Measurements from ENCODE around the gene VRK1. TPM values are rescaled to one million over a fixed set of nuclear protein-coding genes. Genes with fewer than 3 reads are reported as not detected.
A peak's percentile ranks its signal among the peaks of the same experiment; 100 is the strongest.

VRK1 gene
- total RNA-seq, 1 experiment from 2014 or later, result 26.5 TPM

- in situ Hi-C loops (cut with HindIII; ENCODE audit: low pct_unique_long_range_greater_than_20kb, low sequenced_read_pairs) (no loop called here), intact Hi-C loops (cut with micrococcal nuclease; ENCODE audit: unreplicated experiment) (no loop called here)
- ChIA-PET CTCF (interaction anchor here (1.0 kb wide), 2 partner anchors 10 to 112 kb away, joined by 3 to 4 read pairs; no protein-coding TSS in a partner anchor), POLR2A (no interaction called here)
- Histone ChIP-seq H3K4me3 (ENCODE audit: low read depth in 2 of 2, low read length in 2 of 2) (no peak overlapping the region), H3K36me3 (ENCODE audit: control insufficient read depth, insufficient read depth, low read length) (peaks cover 2% of the 10 kb centered on the region; the same call in 1 of the 2 replicates), H3K27ac (ENCODE audit: low read length) (no peak overlapping the region), H3K4me1 (ENCODE audit: control insufficient read depth, insufficient read depth, low read length) (no peaks in the 10 kb centered on the region), H3K27me3 (ENCODE audit: control insufficient read depth, insufficient read depth, low read length) (no peaks in the 10 kb centered on the region), H3K9me3 (ENCODE audit: control insufficient read depth, insufficient read depth, low read depth, low read length) (no peaks in the 10 kb centered on the region)
- TF ChIP-seq TCF7L2 (IDR thresholded peaks at IDR 0.05; ENCODE audit: low read depth, low read length) (no peak), CTCF (IDR thresholded peaks at IDR 0.05) (peak; percentile 67; the same call in 1 of the 2 replicates)
- DNase-seq (ENCODE audit: low read depth, low spot score), result peak; percentile 7
- no peak for ATAC-seq
- BruUV-seq (replicated peaks), result no TSS peak
Observed at GRCh38 chr14:96852823-96853422, 55.7 kb downstream of the VRK1 start.

GRCh38 chr14:96858643-96859042, 61.5 kb downstream of the VRK1 start:
- POLR2A ChIA-PET, result no interaction called here
- no peak for DNase-seq (ENCODE audit: low read depth, low spot score)
- no peaks in the 10 kb centered on the region for H3K9me3 ChIP-seq (ENCODE audit: control insufficient read depth, insufficient read depth, low read depth, low read length)
- CTCF ChIA-PET, result no interaction called here
- TF ChIP-seq TCF7L2 (IDR thresholded peaks at IDR 0.05; ENCODE audit: low read depth, low read length) (no peak), CTCF (IDR thresholded peaks at IDR 0.05) (no peak), REST (IDR thresholded peaks at IDR 0.05; ENCODE audit: insufficient read depth in 1 of 2, low read depth in 2 of 2, low read length in 1 of 2) (no peak), SIN3A (IDR thresholded peaks at IDR 0.05; ENCODE audit: borderline replicate concordance, insufficient read depth, low read depth, low read length) (no peak), POLR2AphosphoS5 (IDR thresholded peaks at IDR 0.05; ENCODE audit: low read depth, low read length) (no peak)
- no peaks in the 10 kb centered on the region for H3K4me1 ChIP-seq (ENCODE audit: control insufficient read depth, insufficient read depth, low read length)
- H3K4me3 ChIP-seq (ENCODE audit: low read depth in 2 of 2, low read length in 2 of 2), result no peak overlapping the region
- H3K27me3 ChIP-seq (ENCODE audit: control insufficient read depth, insufficient read depth, low read length), result no peaks in the 10 kb centered on the region
- intact Hi-C loops (cut with micrococcal nuclease; ENCODE audit: unreplicated experiment), result no loop called here
- no peak overlapping the region for H3K27ac ChIP-seq (ENCODE audit: low read length)
- ATAC-seq, result no peak
- in situ Hi-C loops (cut with HindIII; ENCODE audit: low pct_unique_long_range_greater_than_20kb, low sequenced_read_pairs), result no loop called here
- BruUV-seq (replicated peaks), result no TSS peak
- no peaks in the 10 kb centered on the region for H3K36me3 ChIP-seq (ENCODE audit: control insufficient read depth, insufficient read depth, low read length)

Measured in Panc1 (cell line).